ENCODE results near the gene AKAP6. TPM values are rescaled to one million over a fixed set of nuclear protein-coding genes. Genes with fewer than 3 reads are reported as not detected.

The AKAP6 gene
- total RNA-seq, 1 donor from 2014 or later = 3.6 TPM

GRCh38 chr14:32701475-32701874 lies 372.4 kb downstream of the AKAP6 start:
- Mint-ChIP-seq H3K36me3 (ENCODE audit: low read depth) (no peaks in the 10 kb centered on the region), H3K4me1 (ENCODE audit: low read depth) (peaks cover 56% of the 10 kb centered on the region), H3K9me3 (ENCODE audit: low read depth) (no peaks in the 10 kb centered on the region), H3K4me3 (ENCODE audit: unreplicated experiment) (no peak overlapping the region), H3K27me3 (ENCODE audit: low read depth) (no peaks in the 10 kb centered on the region), H3K27ac (ENCODE audit: unreplicated experiment) (peak overlapping the region; percentile 9)
- DNase-seq (ENCODE audit: low spot score) = no peak
- TF ChIP-seq CTCF (IDR thresholded peaks at IDR 0.05) = no peak

GRCh38 chr14:32702088-32702487 lies 373.0 kb downstream of the AKAP6 start:
- TF ChIP-seq CTCF (IDR thresholded peaks at IDR 0.05) = no peak
- Mint-ChIP-seq H3K27ac (ENCODE audit: unreplicated experiment) (peak overlapping the region; percentile 97), H3K4me3 (ENCODE audit: unreplicated experiment) (no peak overlapping the region), H3K27me3 (ENCODE audit: low read depth) (no peaks in the 10 kb centered on the region), H3K36me3 (ENCODE audit: low read depth) (no peaks in the 10 kb centered on the region), H3K9me3 (ENCODE audit: low read depth) (no peaks in the 10 kb centered on the region), H3K4me1 (ENCODE audit: low read depth) (peaks cover 55% of the 10 kb centered on the region)
- DNase-seq (ENCODE audit: low spot score) = no peak

GRCh38 chr14:32702562-32702961 lies 373.5 kb downstream of the AKAP6 start:
- no peaks in the 10 kb centered on the region for H3K36me3 Mint-ChIP-seq (ENCODE audit: low read depth)
- peak overlapping the region; percentile 97 for H3K27ac Mint-ChIP-seq (ENCODE audit: unreplicated experiment)
- no peaks in the 10 kb centered on the region for H3K27me3 Mint-ChIP-seq (ENCODE audit: low read depth)
- no peaks in the 10 kb centered on the region for H3K9me3 Mint-ChIP-seq (ENCODE audit: low read depth)
- no peak for TF ChIP-seq CTCF (IDR thresholded peaks at IDR 0.05)
- DNase-seq (ENCODE audit: low spot score) = no peak
- peaks cover 50% of the 10 kb centered on the region for H3K4me1 Mint-ChIP-seq (ENCODE audit: low read depth)
- H3K4me3 Mint-ChIP-seq (ENCODE audit: unreplicated experiment) = peak overlapping the region; percentile 20

- no peak for DNase-seq (ENCODE audit: low spot score)
- Mint-ChIP-seq H3K27ac (ENCODE audit: unreplicated experiment) (peak overlapping the region; percentile 97), H3K4me3 (ENCODE audit: unreplicated experiment) (peak overlapping the region; percentile 20), H3K27me3 (ENCODE audit: low read depth) (no peaks in the 10 kb centered on the region), H3K36me3 (ENCODE audit: low read depth) (no peaks in the 10 kb centered on the region), H3K4me1 (ENCODE audit: low read depth) (peaks cover 47% of the 10 kb centered on the region), H3K9me3 (ENCODE audit: low read depth) (no peaks in the 10 kb centered on the region)
- TF ChIP-seq CTCF (IDR thresholded peaks at IDR 0.05) = no peak
Measured at GRCh38 chr14:32703183-32703621, 374.1 kb downstream of the AKAP6 start.

- no peak for TF ChIP-seq CTCF (IDR thresholded peaks at IDR 0.05)
- Mint-ChIP-seq H3K36me3 (ENCODE audit: low read depth) (no peaks in the 10 kb centered on the region), H3K27ac (ENCODE audit: unreplicated experiment) (no peak overlapping the region)
Measured at GRCh38 chr14:32706721-32707519, 377.8 kb downstream of the AKAP6 start.

More at GRCh38 chr14:32706721-32707519, 377.8 kb downstream of the AKAP6 start:
- H3K9me3 Mint-ChIP-seq (ENCODE audit: low read depth) = no peaks in the 10 kb centered on the region
- no peaks in the 10 kb centered on the region for H3K27me3 Mint-ChIP-seq (ENCODE audit: low read depth)
- H3K4me3 Mint-ChIP-seq (ENCODE audit: unreplicated experiment) = no peak overlapping the region
- H3K4me1 Mint-ChIP-seq (ENCODE audit: low read depth) = peaks cover 53% of the 10 kb centered on the region
- no peak for DNase-seq (ENCODE audit: low spot score)

All from chondrocyte (in vitro differentiated cells).